Measurements from ENCODE around the gene CCDC71. TPM values are rescaled to one million over a fixed set of nuclear protein-coding genes. Genes with fewer than 3 reads are reported as not detected.

Gene CCDC71
- total and polyA plus RNA-seq, 10 donors = 9.9 to 45.4 (median 22.4) TPM

GRCh38 chr3:49199239-49199899 is 33.2 kb upstream of the CCDC71 start:
- H3K27me3 ChIP-seq (replicated peaks in 1 of 7) = peaks cover 0 to 16% (median 0%) of the 10 kb centered on the region in 7 donors
- intact Hi-C loops (cut with DNase I; ENCODE audit: low total_unique reads) = no loop called here
- 36 to 72% (median 46%) methylated on average over 35 to 53 of the region's 53 CpGs for WGBS, 5 donors
- TF ChIP-seq CTCF (IDR thresholded peaks at IDR 0.05 in 8 of 11, conservative IDR thresholded peaks at IDR 0.05 in 3 of 11) = no peak
- TF ChIP-seq POLR2AphosphoS5 (IDR thresholded peaks at IDR 0.05) = peak; percentile 41 to 88 (median 50)
- no peak for TF ChIP-seq POLR2A (IDR thresholded peaks at IDR 0.05)
- no peaks in the 10 kb centered on the region for H3K9me3 ChIP-seq
- peak overlapping the region; percentile 4 to 60 (median 24) for H3K4me3 ChIP-seq
- peak overlapping the region in 3 of 8 donors; percentile 60 to 70 (median 62) for H3K27ac ChIP-seq
- peak; percentile 85 for DNase-seq
- no peaks in the 10 kb centered on the region for H3K4me1 ChIP-seq
- no peaks in the 10 kb centered on the region for H3K36me3 ChIP-seq

- no peaks in the 10 kb centered on the region for H3K9me3 ChIP-seq
- no peaks in the 10 kb centered on the region for H3K4me1 ChIP-seq
- no peak for TF ChIP-seq POLR2A (IDR thresholded peaks at IDR 0.05)
- no peak for TF ChIP-seq POLR2AphosphoS5 (IDR thresholded peaks at IDR 0.05)
- H3K27ac ChIP-seq = peak overlapping the region in 2 of 8 donors; percentile 62 to 70
- DNase-seq = no peak
- H3K4me3 ChIP-seq = peak overlapping the region in 4 of 8 donors; percentile 11 to 60 (median 40)
- H3K27me3 ChIP-seq (replicated peaks in 1 of 7) = peaks cover 0 to 16% (median 0%) of the 10 kb centered on the region in 7 donors
- no peaks in the 10 kb centered on the region for H3K36me3 ChIP-seq
- intact Hi-C loops (cut with DNase I; ENCODE audit: low total_unique reads) = no loop called here
- WGBS, 5 donors = 78 to 92% (median 87%) methylated on average over 23 to 24 of the region's 24 CpGs
These were observed 32.6 kb upstream of the CCDC71 start for GRCh38 chr3:49198611-49199230.

GRCh38 chr3:49198161-49198560 is 32.0 kb upstream of the CCDC71 start:
- WGBS, 5 donors = 88 to 94% (median 92%) methylated on average over 3 of the region's 3 CpGs
- intact Hi-C loops (cut with DNase I; ENCODE audit: low total_unique reads) = no loop called here
- Histone ChIP-seq H3K4me1 (no peaks in the 10 kb centered on the region), H3K27me3 (replicated peaks in 1 of 7) (peaks cover 0 to 16% (median 0%) of the 10 kb centered on the region in 7 donors), H3K9me3 (no peaks in the 10 kb centered on the region), H3K27ac (no peak overlapping the region), H3K4me3 (no peak overlapping the region), H3K36me3 (no peaks in the 10 kb centered on the region)
- DNase-seq = no peak
- TF ChIP-seq POLR2A (IDR thresholded peaks at IDR 0.05) = no peak
- TF ChIP-seq POLR2AphosphoS5 (IDR thresholded peaks at IDR 0.05) = no peak
- no peak for TF ChIP-seq CTCF (IDR thresholded peaks at IDR 0.05 in 8 of 11, conservative IDR thresholded peaks at IDR 0.05 in 3 of 11)

- Histone ChIP-seq H3K4me1 (no peaks in the 10 kb centered on the region), H3K36me3 (no peaks in the 10 kb centered on the region), H3K27me3 (replicated peaks in 1 of 7) (peaks cover 0 to 4% (median 0%) of the 10 kb centered on the region in 7 donors), H3K4me3 (no peak overlapping the region), H3K27ac (no peak overlapping the region), H3K9me3 (no peaks in the 10 kb centered on the region)
- intact Hi-C loops (cut with DNase I; ENCODE audit: low total_unique reads) = no loop called here
- TF ChIP-seq POLR2A (IDR thresholded peaks at IDR 0.05) = no peak
- no peak for TF ChIP-seq POLR2AphosphoS5 (IDR thresholded peaks at IDR 0.05)
- no peak for TF ChIP-seq CTCF (IDR thresholded peaks at IDR 0.05 in 8 of 11, conservative IDR thresholded peaks at IDR 0.05 in 3 of 11)
- WGBS, 5 donors = 85 to 97% (median 91%) methylated on average over 1 of the region's 1 CpG
- no peak for DNase-seq
These were observed 25.6 kb upstream of the CCDC71 start for GRCh38 chr3:49191741-49192140.
